GM19043 (cell line): ENCODE data around the gene RALGPS1.

Source experiments
- ATAC-seq: cut with Tn5 transposase; IDR thresholded peaks from one replicate; pipeline ENCODE4 v1.9.1; 2021; ENCODE audit warnings: low read depth; ENCODE audit not compliant: unreplicated experiment

Gene RALGPS1

DNA sequence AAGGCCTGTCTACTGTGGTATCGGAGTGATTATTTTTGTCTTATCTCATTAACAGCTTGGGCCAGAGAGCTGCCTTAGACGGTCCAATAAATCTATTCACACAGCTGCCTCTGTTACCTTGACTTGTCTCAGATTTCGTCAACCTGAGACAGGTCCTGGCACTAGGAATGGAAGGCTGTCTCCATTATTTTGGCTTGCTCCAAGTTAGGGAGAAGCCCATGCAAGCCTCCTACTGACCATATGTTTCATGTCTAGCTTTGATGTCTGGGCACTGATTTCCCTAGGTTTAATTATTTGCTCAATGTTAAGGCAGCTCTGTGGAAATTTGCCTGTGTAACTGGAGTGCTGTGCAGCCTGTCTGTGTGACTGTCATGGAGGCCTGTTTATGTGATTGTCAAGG lies 12.4 kb upstream of the RALGPS1 start:
- no peak for ATAC-seq

- ATAC-seq = no peak
These were observed 10.0 kb upstream of the RALGPS1 start for GRCh38 chr9:126904586-126904985.

DNA sequence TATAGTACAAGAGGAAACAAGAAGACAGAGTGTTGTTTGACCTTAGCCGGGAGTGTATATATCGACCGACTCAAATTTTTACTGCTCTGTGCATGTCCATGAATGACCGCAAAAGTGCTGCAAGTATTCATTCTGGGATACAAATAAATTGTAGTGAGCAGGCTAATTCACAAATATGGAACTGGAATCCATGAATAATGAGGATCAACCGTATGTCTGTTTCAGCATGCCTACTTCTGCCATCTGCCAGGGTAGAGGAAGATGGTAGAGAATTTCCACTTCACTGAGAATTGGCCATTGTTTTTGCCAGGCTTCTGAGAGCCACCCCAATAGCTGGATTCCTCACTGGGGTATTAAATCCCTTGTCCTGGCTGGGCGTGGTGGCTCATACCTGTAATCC lies 8.5 kb upstream of the RALGPS1 start:
- ATAC-seq = no peak

DNA sequence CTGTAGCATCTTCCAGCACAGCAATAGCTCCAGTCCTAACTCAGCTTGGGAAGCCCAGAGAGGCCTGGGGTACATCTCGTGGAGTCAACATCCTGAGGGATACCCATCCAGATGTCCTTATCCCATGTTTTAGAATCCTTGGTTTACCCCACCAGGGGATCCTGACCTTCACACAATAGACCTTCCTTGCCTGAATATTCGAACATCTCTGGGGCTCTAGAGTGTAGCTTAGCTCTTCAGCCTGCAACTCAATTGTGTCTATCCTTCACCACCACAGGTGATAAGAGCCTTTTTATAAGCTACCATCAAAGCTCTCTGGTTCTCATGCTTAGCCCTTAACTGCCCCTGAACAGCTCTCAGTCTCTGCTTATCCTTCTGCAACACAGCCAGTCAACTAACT lies 7.5 kb upstream of the RALGPS1 start:
- no peak for ATAC-seq

DNA sequence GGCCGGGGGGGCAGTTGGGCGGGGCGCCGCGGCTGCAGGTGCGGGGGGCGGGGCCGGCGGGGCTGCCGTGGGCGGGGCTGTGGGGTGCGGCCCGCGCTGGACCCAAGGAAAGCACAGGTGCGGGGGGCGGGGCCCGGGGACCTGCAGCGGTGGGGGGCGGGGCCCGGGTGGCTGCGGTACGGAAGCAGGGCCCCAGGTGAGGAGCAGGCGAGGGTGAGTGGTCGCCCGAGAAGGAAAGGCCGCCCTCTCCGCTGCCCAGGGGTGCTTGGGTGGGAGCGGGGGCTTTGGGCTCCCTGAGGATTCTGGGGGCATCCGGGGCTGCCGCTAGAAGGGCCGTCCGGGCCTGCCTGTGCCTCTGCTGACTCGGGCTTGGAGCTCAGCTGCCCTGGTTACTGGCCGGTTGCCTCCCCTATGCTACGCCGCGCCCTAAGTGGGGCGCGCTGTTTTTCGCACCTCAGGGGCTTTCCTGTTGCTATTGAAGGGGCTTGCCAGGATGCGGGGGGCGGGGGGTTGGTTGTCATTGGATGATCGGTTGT lies 767 bp downstream of the RALGPS1 start:
- ATAC-seq = no peak

DNA sequence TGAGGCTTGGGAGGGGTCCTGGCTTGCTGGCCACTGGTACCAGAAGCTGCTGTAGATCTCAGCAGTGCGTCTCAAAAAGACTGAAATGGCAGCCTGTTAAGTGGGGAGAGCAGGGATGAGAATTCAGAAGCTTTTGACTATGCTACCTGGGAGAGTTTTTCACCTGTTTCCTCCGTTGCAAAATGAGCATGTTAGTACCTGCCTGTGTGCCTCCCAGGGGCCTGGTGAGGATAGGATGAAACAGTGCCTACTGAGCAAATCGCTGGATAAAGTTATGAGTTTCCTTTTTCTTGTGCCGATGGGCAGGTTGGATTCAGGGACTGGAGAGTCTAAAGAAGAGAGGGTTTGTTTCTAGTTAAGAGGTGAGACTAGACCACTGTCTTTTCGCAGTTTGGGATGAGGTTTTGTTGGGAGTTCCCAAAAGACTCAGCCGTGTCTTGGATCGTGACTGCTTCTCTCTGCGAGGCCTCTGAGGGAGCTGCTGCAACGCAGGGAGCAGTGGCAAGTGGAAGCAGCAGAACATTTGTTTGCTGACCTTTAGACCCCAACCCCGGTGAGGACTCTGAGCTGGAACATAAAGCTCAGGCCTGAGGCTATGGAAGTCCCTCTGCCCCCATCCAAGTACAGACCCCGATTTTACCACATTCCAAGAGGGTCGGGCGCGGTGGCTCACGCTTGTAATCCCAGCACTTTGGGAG lies 1.4 kb downstream of the RALGPS1 start:
- ATAC-seq = no peak

- no peak for ATAC-seq
These were observed 2.3 kb downstream of the RALGPS1 start for GRCh38 chr9:126916909-126917308.

- ATAC-seq = no peak
These were observed 4.6 kb downstream of the RALGPS1 start for GRCh38 chr9:126919193-126919592.

GRCh38 chr9:126925876-126926275 lies 11.3 kb downstream of the RALGPS1 start:
- no peak for ATAC-seq

DNA sequence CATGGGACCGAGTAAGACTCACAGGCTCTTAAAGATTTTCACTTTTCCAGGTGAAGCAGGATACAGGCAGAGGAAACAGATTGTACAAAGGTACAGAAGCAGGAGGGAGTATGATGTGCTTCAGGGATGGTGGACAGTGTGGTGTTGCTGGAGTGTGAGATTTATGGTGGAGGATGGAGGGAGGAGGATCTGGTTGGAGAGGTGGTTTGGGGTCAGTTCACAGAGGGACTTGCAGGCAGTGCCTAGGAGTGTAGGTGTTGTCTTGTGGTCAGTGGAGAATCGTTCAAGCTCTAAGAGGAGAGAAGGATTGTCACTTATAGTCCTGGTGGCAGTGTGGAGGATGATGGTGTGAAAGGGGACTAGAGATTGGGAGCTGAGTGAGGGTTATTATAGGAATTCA lies 11.8 kb downstream of the RALGPS1 start:
- no peak for ATAC-seq

- no peak for ATAC-seq
These were observed 12.8 kb downstream of the RALGPS1 start for GRCh38 chr9:126927419-126927818.

DNA sequence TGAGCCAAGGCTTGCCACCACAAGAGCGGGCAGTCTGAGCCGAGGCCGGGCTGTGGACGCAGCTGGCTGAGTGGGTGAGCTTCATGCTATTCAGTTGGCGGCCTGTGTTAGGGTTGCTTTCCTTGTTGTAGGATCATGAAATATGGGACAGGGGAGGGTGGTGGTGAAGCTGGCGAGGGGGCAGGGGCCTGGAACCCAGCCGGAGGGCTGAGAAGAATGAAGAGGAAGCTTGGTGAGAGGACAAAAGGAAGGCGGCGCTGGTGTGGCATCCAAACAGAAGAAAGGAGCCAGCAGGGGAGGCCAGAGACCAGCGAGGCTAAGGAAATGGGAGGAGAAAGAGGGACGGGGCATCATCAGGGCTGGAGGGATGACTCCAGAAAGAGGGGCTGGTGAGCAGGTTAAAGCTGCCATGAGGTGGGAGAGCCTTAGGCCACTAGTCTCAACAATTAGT lies 18.3 kb downstream of the RALGPS1 start:
- no peak for ATAC-seq

GRCh38 chr9:126933334-126933980 lies 18.9 kb downstream of the RALGPS1 start:
- ATAC-seq = no peak

GRCh38 chr9:126934441-126934840 lies 19.9 kb downstream of the RALGPS1 start:
- no peak for ATAC-seq

DNA sequence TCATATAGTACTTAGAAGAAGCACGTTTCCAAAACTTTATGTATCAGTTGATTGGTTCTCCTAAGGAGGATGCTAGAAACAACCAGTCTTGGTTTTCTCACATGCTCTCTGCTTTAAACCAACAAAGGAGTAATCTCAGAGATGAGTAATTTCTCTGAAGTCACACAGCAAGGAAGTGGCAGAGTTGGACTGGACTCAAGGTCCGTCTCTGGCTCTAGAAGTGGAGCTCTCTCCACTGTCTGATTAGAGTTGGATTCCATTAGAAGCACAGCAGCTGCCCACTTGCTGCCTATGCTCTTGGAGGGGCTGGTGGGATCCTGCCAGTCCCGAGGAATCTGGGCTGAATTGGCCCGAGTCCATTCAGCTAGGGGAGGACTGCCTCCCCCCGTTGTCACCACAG lies 21.0 kb downstream of the RALGPS1 start:
- ATAC-seq = no peak

- no peak for ATAC-seq
These were observed 22.9 kb downstream of the RALGPS1 start for GRCh38 chr9:126937444-126937843.

GRCh38 chr9:126938327-126938726 lies 23.7 kb downstream of the RALGPS1 start:
- ATAC-seq = no peak

DNA sequence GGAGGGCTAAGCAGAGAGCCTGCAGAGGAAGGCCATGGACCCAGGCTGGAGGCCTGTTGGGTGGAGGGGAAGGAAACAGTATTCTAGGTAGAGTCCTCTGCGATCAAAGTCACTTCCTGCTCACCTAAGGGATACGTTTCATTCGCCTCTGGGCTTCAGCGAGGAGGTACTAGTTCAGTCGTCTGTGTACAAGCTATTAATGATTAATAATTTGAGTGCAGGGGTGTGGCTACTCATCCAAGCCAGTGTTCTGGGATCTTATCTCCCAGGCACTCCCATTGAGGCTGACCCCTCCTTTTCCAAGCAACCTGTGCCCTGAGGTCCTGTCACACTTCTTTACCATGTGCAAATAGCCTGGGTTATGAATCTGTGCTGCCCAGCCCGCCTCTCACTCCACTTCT lies 25.2 kb downstream of the RALGPS1 start:
- no peak for ATAC-seq

DNA sequence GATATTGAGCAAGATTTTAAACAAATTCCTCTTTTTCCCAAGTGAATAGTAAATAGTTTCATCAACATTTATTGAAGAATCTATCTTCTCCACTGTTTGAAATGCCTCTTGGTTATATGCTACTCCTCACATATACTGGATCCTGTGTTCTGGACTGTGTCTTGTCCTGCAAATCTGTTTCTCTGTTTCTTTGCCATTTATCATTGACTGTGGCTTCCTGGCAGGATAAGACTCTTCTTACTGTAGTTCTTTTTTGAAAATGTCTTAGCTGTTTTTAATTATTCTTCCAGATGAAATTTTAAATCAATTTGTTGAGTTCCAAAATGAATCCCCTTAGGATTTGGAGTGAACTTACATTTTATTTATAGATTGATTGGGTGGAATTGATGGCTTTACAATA lies 27.8 kb downstream of the RALGPS1 start:
- ATAC-seq = no peak

GRCh38 chr9:126945682-126946081 lies 31.1 kb downstream of the RALGPS1 start:
- no peak for ATAC-seq

GRCh38 chr9:126947529-126947928 lies 32.9 kb downstream of the RALGPS1 start:
- ATAC-seq = no peak
